GM23338 (cell line): Measurements from ENCODE around the gene ZNF775. TPM values are rescaled to one million over a fixed set of nuclear protein-coding genes. Genes with fewer than 3 reads are reported as not detected.
A peak's percentile ranks its signal among the peaks of the same experiment; 100 is the strongest.

Experiments used
- ATAC-seq: fragments of 200-7000 bp; cut with Tn5 transposase; 3 replicates; pipeline ENCODE4 v1.9.1; 2020
- DNase-seq: peaks from one replicate; pipeline ENCODE4 v3.0.0-alpha.2; 2015; ENCODE audit warnings: low spot score
- H2AFZ ChIP-seq: fragments of 200-600 bp; sonication (generic); 2 replicates; pipeline ENCODE4 v1.8.0; 2016; ENCODE audit warnings: antibody characterized with exemption, mild to moderate bottlenecking, moderate library complexity
- H3F3A ChIP-seq: fragments of 200-600 bp; sonication (generic); replicated peaks from 2 replicates; pipeline ENCODE4 v1.8.0; 2017; ENCODE audit warnings: antibody characterized with exemption, mixed run types, low read depth
- H3K27ac ChIP-seq: fragments of 200-600 bp; sonication (generic); 2 replicates; pipeline ENCODE4 v1.6.1; 2016; ENCODE audit warnings: low read depth
- H3K27me3 ChIP-seq: fragments of 200-600 bp; sonication (generic); 2 replicates; pipeline ENCODE4 v1.8.0; 2016; ENCODE audit warnings: mild to moderate bottlenecking, mixed run types, moderate library complexity; ENCODE audit not compliant: insufficient read depth
- H3K36me3 ChIP-seq: fragments of 200-600 bp; sonication (generic); 2 replicates; pipeline ENCODE4 v1.8.0; 2016; ENCODE audit warnings: mild to moderate bottlenecking; ENCODE audit not compliant: insufficient read depth
- H3K4me1 ChIP-seq: fragments of 200-600 bp; sonication (generic); 2 replicates; pipeline ENCODE4 v1.8.0; 2016; ENCODE audit warnings: mild to moderate bottlenecking, moderate library complexity; ENCODE audit not compliant: insufficient read depth
- H3K4me2 ChIP-seq: fragments of 200-600 bp; sonication (generic); 2 replicates; pipeline ENCODE4 v1.7.1; 2017; ENCODE audit warnings: mixed run types
- H3K4me3 ChIP-seq: fragments of 200-600 bp; sonication (generic); 2 replicates; pipeline ENCODE4 v1.6.1; 2016; ENCODE audit warnings: mixed run types
- H3K79me2 ChIP-seq: fragments of 200-600 bp; sonication (generic); replicated peaks from 2 replicates; pipeline ENCODE4 v1.8.0; 2017; ENCODE audit warnings: mild to moderate bottlenecking; ENCODE audit not compliant: insufficient read depth
- H3K9me2 ChIP-seq: fragments of 200-600 bp; sonication (generic); 2 replicates; pipeline ENCODE4 v1.8.0; 2017; ENCODE audit not compliant: insufficient read depth
- H4K20me1 ChIP-seq: fragments of 200-600 bp; sonication (generic); replicated peaks from 2 replicates; pipeline ENCODE4 v1.8.0; 2017; ENCODE audit warnings: mild to moderate bottlenecking; ENCODE audit not compliant: insufficient read depth
- H3K27ac Mint-ChIP-seq: 2 replicates; pipeline ENCODE4 v1.8.0; 2020; ENCODE audit warnings: inconsistent platforms, mild to moderate bottlenecking, moderate library complexity, mixed read lengths
- H3K27me3 Mint-ChIP-seq: 3 replicates; pipeline ENCODE4 v1.8.0; 2022; ENCODE audit warnings: low read depth, mild to moderate bottlenecking, moderate library complexity, mixed read lengths, inconsistent platforms; ENCODE audit not compliant: insufficient read depth, poor library complexity
- H3K36me3 Mint-ChIP-seq: 3 replicates; pipeline ENCODE4 v1.8.0; 2021; ENCODE audit warnings: low read depth, mild to moderate bottlenecking, inconsistent platforms, moderate library complexity, mixed read lengths
- H3K4me1 Mint-ChIP-seq: 3 replicates; pipeline ENCODE4 v1.8.0; 2020; ENCODE audit warnings: mild to moderate bottlenecking, inconsistent platforms, mixed read lengths
- H3K4me3 Mint-ChIP-seq: 3 replicates; pipeline ENCODE4 v1.8.0; 2021; ENCODE audit warnings: moderate library complexity, mild to moderate bottlenecking, inconsistent platforms, mixed read lengths
- H3K9me3 Mint-ChIP-seq: 3 replicates; pipeline ENCODE4 v1.8.0; 2020; ENCODE audit warnings: moderate library complexity, mild to moderate bottlenecking, inconsistent platforms, mixed read lengths
- CREB1 ChIP-seq: fragments of 250-450 bp; sonication (Bioruptor Pico); IDR thresholded peaks from 2 replicates; pipeline ENCODE4 v1.5.0; 2020; ENCODE audit warnings: low read depth, mild to moderate bottlenecking, moderate library complexity
- ETS1 ChIP-seq: IDR thresholded peaks from 2 replicates; pipeline ENCODE4 v1.6.1; 2016; ENCODE audit warnings: antibody characterized with exemption
- EZH2 ChIP-seq: fragments of 200-600 bp; sonication (generic); IDR thresholded peaks from one replicate; pipeline ENCODE4 v1.8.0; 2017; ENCODE audit warnings: antibody characterized with exemption, mild to moderate bottlenecking, low read depth; ENCODE audit not compliant: unreplicated experiment
- EZH2phosphoT487 ChIP-seq: fragments of 200-600 bp; sonication (generic); IDR thresholded peaks from one replicate; pipeline ENCODE4 v1.8.1; 2018; ENCODE audit warnings: antibody characterized with exemption; ENCODE audit not compliant: unreplicated experiment
- JUNB ChIP-seq: IDR thresholded peaks from one replicate; pipeline ENCODE4 v1.6.1; 2016; ENCODE audit warnings: antibody characterized with exemption; ENCODE audit not compliant: unreplicated experiment
- NANOG ChIP-seq: IDR thresholded peaks from 2 replicates; pipeline ENCODE4 v1.6.1; 2016; ENCODE audit warnings: antibody characterized with exemption, borderline replicate concordance
- POLR2AphosphoS5 ChIP-seq: IDR thresholded peaks from 2 replicates; pipeline ENCODE4 v1.6.1; 2016; ENCODE audit warnings: antibody characterized with exemption, low read depth
- REST ChIP-seq: IDR thresholded peaks from one replicate; pipeline ENCODE4 v1.6.1; 2018; ENCODE audit warnings: antibody characterized with exemption; ENCODE audit not compliant: unreplicated experiment
- STAT1 ChIP-seq: IDR thresholded peaks from one replicate; pipeline ENCODE4 v1.6.1; 2016; ENCODE audit warnings: antibody characterized with exemption; ENCODE audit not compliant: unreplicated experiment
- ZNF114 ChIP-seq: fragments of 250-450 bp; sonication (Bioruptor Pico); IDR thresholded peaks from 2 replicates; pipeline ENCODE4 v1.5.0; 2020; ENCODE audit warnings: mild to moderate bottlenecking, moderate library complexity
- ZNF331 ChIP-seq: fragments of 250-450 bp; sonication (Bioruptor Pico); IDR thresholded peaks from 2 replicates; pipeline ENCODE4 v1.5.0; 2020; ENCODE audit warnings: low read depth, mild to moderate bottlenecking, moderate library complexity
- ZNF462 ChIP-seq: fragments of 250-450 bp; sonication (Bioruptor Pico); IDR thresholded peaks from 2 replicates; pipeline ENCODE4 v1.5.0; 2020; ENCODE audit warnings: mild to moderate bottlenecking, moderate library complexity
- polyA plus RNA-seq: library from polyadenylated mRNA; unstranded; fragments of >200 nt; fragmentation: Nextera tagmentation; extraction: Ambion mirVana; gene quantifications from 2 replicates; pipeline ENCODE4 v1.2.1, GENCODE V29; 2016
- total RNA-seq: library from RNA; depleted of rRNA; stranded (reverse); fragments of >200 nt; shearing (Covaris generic); gene quantifications from 2 replicates; pipeline ENCODE4 v1.2.3, GENCODE V29; 2014

ZNF775 gene
- total and polyA plus RNA-seq, 2 experiments from 2014 or later, result 4.5 to 38.2 TPM

- H3K4me1 Mint-ChIP-seq, result peaks cover 79% of the 10 kb centered on the region
- TF ChIP-seq EZH2, result no peak
- no peak for TF ChIP-seq CREB1 (CRISPR knock-in tag)
- TF ChIP-seq POLR2AphosphoS5, result 0 out of 2 replicates have a peak, but pooled peaks have one; percentile 2
- no peaks in the 10 kb centered on the region; the same call in none of the 2 replicates for H4K20me1 ChIP-seq
- H3K27me3 Mint-ChIP-seq, result peaks cover 27% of the 10 kb centered on the region
- peak overlapping the region; percentile 88 for H3K4me3 Mint-ChIP-seq
- H3F3A ChIP-seq, result peaks cover 50% of the 10 kb centered on the region
- no peak overlapping the region for H2AFZ ChIP-seq
- peaks cover 11% of the 10 kb centered on the region for H3K36me3 Mint-ChIP-seq
- peaks cover 52% of the 10 kb centered on the region for H3K79me2 ChIP-seq
- H3K4me1 ChIP-seq, result peaks cover 75% of the 10 kb centered on the region
- H3K27ac ChIP-seq, result peak overlapping the region; percentile 93; the same call in 1 of the 2 replicates
- ATAC-seq (no peak), DNase-seq (no peak)
- peak overlapping the region; percentile 98 for H3K4me2 ChIP-seq
- no peaks in the 10 kb centered on the region for H3K27me3 ChIP-seq
- H3K9me2 ChIP-seq, result no peaks in the 10 kb centered on the region
- H3K4me3 ChIP-seq, result peak overlapping the region; percentile 98
- H3K9me3 Mint-ChIP-seq, result no peaks in the 10 kb centered on the region
- no peaks in the 10 kb centered on the region for H3K36me3 ChIP-seq
- H3K27ac Mint-ChIP-seq, result peak overlapping the region; percentile 86
These were observed 1.3 kb downstream of the ZNF775 start for GRCh38 chr7:150380463-150380862.

- H3K79me2 ChIP-seq, result peaks cover 58% of the 10 kb centered on the region
- ATAC-seq (no peak), DNase-seq (no peak)
- no peaks in the 10 kb centered on the region for H3K9me2 ChIP-seq
- Mint-ChIP-seq H3K9me3 (no peaks in the 10 kb centered on the region), H3K4me3 (peak overlapping the region; percentile 88), H3K27me3 (peaks cover 27% of the 10 kb centered on the region), H3K36me3 (peaks cover 13% of the 10 kb centered on the region; the same call in 2 of the 3 replicates), H3K4me1 (peaks cover 80% of the 10 kb centered on the region), H3K27ac (no peak overlapping the region)
- no peaks in the 10 kb centered on the region; the same call in none of the 2 replicates for H4K20me1 ChIP-seq
- no peak overlapping the region for H3K27ac ChIP-seq
- H3K27me3 ChIP-seq, result no peaks in the 10 kb centered on the region
- no peaks in the 10 kb centered on the region for H3K36me3 ChIP-seq
- H3F3A ChIP-seq, result peaks cover 48% of the 10 kb centered on the region
- peak overlapping the region; percentile 98 for H3K4me3 ChIP-seq
- no peak overlapping the region for H2AFZ ChIP-seq
- peak overlapping the region; percentile 98 for H3K4me2 ChIP-seq
- H3K4me1 ChIP-seq, result peaks cover 76% of the 10 kb centered on the region
- TF ChIP-seq NANOG, result no peak
- no peak for TF ChIP-seq CREB1 (CRISPR knock-in tag)
- TF ChIP-seq JUNB, result no peak
- TF ChIP-seq ZNF331 (CRISPR knock-in tag), result no peak
- no peak for TF ChIP-seq REST
- no peak for TF ChIP-seq POLR2AphosphoS5
- TF ChIP-seq EZH2, result no peak
- TF ChIP-seq EZH2phosphoT487, result no peak
- TF ChIP-seq ZNF114, result no peak
- no peak for TF ChIP-seq ETS1
- no peak for TF ChIP-seq STAT1
- TF ChIP-seq ZNF462 (CRISPR knock-in tag), result no peak
These were observed 2.0 kb downstream of the ZNF775 start for GRCh38 chr7:150381096-150381495.
